Ectodermal cell (in vitro differentiated cells): ENCODE data around the gene C1QTNF1.

Source experiments
- H3K27ac ChIP-seq: 2 replicates; pipeline ENCODE4 v1.7.0; 2013; ENCODE audit warnings: mild to moderate bottlenecking, low read depth, low read length; ENCODE audit not compliant: insufficient read depth, poor library complexity, severe bottlenecking
- H3K27me3 ChIP-seq: 2 replicates; pipeline ENCODE4 v1.7.0; 2013; ENCODE audit warnings: mild to moderate bottlenecking, low read length; ENCODE audit not compliant: insufficient read depth, control insufficient read depth, poor library complexity, severe bottlenecking
- H3K36me3 ChIP-seq: one replicate; pipeline ENCODE4 v1.7.0; 2013; ENCODE audit warnings: low read length; ENCODE audit not compliant: control insufficient read depth, insufficient read depth
- H3K4me1 ChIP-seq: one replicate; pipeline ENCODE4 v1.7.0; 2013; ENCODE audit warnings: low read length; ENCODE audit not compliant: control insufficient read depth, insufficient read depth
- H3K4me3 ChIP-seq: 2 replicates; pipeline ENCODE4 v1.7.0; 2013; ENCODE audit warnings: low read depth, low read length, control low read depth; ENCODE audit not compliant: insufficient read depth
- H3K9me3 ChIP-seq: 2 replicates; pipeline ENCODE4 v1.7.0; 2013; ENCODE audit warnings: mild to moderate bottlenecking, low read length, moderate library complexity; ENCODE audit not compliant: control insufficient read depth
- WGBS, 2 experiments: methylation state at CpG; one replicate each; pipeline ENCODE4 v1.1.7; 2013; ENCODE audit warnings: missing lambda C conversion rate in 2 of 2; 5-methylcytosine and 5-hydroxymethylcytosine counted together

C1QTNF1 gene

DNA sequence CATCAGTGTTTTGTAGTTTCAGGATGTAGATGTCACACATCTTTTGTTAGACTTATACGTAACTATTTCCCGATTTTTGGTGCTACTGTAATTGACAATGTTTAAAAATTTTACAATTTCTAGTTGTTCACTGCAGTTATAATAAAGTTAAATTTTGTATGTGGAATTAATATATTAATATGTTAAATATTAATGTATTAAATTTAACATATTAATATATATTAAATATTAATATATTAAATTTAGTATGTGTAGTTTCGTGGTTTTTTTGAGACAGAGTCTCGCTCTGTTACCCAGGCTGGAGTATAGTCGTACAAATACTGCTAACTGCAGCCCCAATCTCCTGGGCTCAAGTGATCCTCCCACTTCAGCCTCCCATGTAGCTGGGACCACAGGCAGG lies 38.6 kb upstream of the C1QTNF1 start:
- H3K27me3 ChIP-seq, result no peaks in the 10 kb centered on the region
- H3K4me3 ChIP-seq, result no peak overlapping the region
- no peaks in the 10 kb centered on the region for H3K9me3 ChIP-seq
- WGBS, 2 experiments, result 87 to 92% methylated on average over 3 to 5 of the region's 5 CpGs
- no peak overlapping the region for H3K27ac ChIP-seq
- H3K4me1 ChIP-seq, result peaks cover 8% of the 10 kb centered on the region
- no peaks in the 10 kb centered on the region for H3K36me3 ChIP-seq

DNA sequence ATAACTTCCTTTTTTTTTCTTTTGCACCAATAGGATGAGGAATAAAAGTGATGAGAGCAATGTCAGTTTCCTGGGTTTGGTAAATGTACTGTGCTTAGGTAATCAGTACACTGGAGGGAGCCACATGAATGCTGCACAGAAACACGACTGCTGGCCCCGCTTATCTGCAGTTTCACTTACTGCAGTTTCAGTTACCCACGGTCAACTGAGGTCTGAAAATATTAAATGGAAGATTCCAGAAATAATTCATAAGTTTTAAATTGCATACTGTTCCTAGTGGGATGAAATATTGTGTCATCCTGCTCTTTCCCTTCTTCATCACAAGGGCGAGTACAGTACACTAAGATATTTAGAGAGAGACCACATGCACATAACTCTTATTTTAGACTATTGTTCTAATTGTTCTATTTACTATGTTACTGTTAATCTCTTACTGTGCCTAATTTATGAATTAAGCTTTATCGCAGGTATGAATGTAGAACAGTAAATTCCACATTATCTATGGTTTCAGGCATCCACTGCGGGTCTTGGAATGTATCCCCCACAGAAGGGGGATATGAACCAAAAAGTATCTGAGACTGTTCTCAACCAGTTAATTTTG lies 37.8 kb upstream of the C1QTNF1 start:
- no peaks in the 10 kb centered on the region for H3K9me3 ChIP-seq
- no peak overlapping the region for H3K27ac ChIP-seq
- H3K36me3 ChIP-seq, result no peaks in the 10 kb centered on the region
- peaks cover 6% of the 10 kb centered on the region for H3K4me1 ChIP-seq
- 92 to 94% methylated on average over 5 to 6 of the region's 6 CpGs for WGBS, 2 experiments
- H3K27me3 ChIP-seq, result no peaks in the 10 kb centered on the region
- H3K4me3 ChIP-seq, result no peak overlapping the region

GRCh38 chr17:78986649-78987328 lies 37.2 kb upstream of the C1QTNF1 start:
- Histone ChIP-seq H3K27ac (no peak overlapping the region), H3K4me3 (no peak overlapping the region), H3K27me3 (no peaks in the 10 kb centered on the region), H3K36me3 (no peaks in the 10 kb centered on the region), H3K9me3 (no peaks in the 10 kb centered on the region), H3K4me1 (peaks cover 6% of the 10 kb centered on the region)
- WGBS, 2 experiments, result 34 to 36% methylated on average over 15 of the region's 15 CpGs

DNA sequence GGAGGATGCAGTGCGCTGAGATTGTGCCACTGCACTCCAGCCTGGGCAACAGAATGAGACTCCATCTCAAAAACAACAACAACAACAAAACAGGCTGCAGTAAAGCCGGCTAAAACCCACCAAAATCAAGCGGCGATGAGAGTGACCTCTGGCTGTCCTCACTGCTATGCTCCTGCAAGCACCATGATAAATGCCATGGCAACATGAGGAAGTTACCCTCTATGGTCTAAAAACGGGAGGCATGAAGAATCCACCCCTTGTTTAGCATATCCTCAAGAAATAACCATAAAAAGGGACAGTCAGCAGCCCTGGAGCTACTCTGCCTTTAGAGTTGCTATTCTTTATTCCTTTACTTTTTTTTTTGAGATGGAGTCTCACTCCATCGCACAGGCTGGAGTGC lies 35.8 kb upstream of the C1QTNF1 start:
- Histone ChIP-seq H3K9me3 (no peaks in the 10 kb centered on the region), H3K4me1 (peaks cover 6% of the 10 kb centered on the region), H3K27me3 (no peaks in the 10 kb centered on the region), H3K36me3 (no peaks in the 10 kb centered on the region), H3K4me3 (no peak overlapping the region), H3K27ac (no peak overlapping the region)
- 92% methylated on average over 6 of the region's 6 CpGs for WGBS, 2 experiments

DNA sequence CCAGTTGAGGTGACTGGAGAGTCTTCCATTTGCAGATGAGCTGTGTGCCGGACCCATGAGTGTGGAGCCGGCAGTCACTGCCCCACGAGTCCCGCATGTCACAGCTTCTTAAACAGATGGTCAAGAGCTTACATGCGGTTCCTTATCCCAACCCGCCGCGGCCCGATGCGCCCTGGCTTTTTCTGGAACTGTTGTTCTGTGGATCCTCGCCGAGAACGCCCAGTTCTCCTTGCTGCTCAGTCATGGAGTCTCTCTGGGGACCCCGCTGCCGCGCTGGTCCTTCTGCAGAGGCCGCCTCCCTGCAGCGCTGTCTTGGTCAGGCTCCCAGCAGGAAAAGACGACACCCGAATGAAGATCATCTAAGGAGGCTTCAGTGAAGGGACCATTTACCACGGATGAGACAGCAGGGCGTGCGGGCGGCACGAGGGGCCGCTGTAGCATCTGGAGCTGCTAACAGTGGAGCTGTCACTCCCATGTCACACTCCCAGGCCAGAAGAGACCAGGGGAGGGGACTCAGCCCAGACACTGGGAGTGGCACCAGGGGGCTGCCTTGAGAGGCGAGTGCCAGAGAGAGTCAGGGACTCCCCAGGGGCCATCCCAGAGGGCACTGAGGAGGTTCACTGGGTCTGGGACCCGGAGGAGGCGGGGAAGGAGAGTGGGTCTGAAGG lies 33.5 kb upstream of the C1QTNF1 start:
- Histone ChIP-seq H3K27me3 (no peaks in the 10 kb centered on the region), H3K27ac (no peak overlapping the region), H3K9me3 (no peaks in the 10 kb centered on the region), H3K4me1 (peaks cover 6% of the 10 kb centered on the region), H3K4me3 (no peak overlapping the region), H3K36me3 (peaks cover 5% of the 10 kb centered on the region)
- 94 to 95% methylated on average over 29 of the region's 29 CpGs for WGBS, 2 experiments

GRCh38 chr17:78991017-78991738 lies 32.8 kb upstream of the C1QTNF1 start:
- WGBS, 2 experiments, result 95 to 96% methylated on average over 33 of the region's 33 CpGs
- Histone ChIP-seq H3K36me3 (peaks cover 11% of the 10 kb centered on the region), H3K27ac (no peak overlapping the region), H3K4me1 (peaks cover 6% of the 10 kb centered on the region), H3K27me3 (no peaks in the 10 kb centered on the region), H3K9me3 (no peaks in the 10 kb centered on the region), H3K4me3 (no peak overlapping the region)

- Histone ChIP-seq H3K36me3 (peaks cover 18% of the 10 kb centered on the region), H3K4me1 (peaks cover under 1% of the 10 kb centered on the region), H3K27me3 (no peaks in the 10 kb centered on the region), H3K27ac (no peak overlapping the region), H3K9me3 (no peaks in the 10 kb centered on the region), H3K4me3 (no peak overlapping the region)
- 96 to 97% methylated on average over 22 of the region's 22 CpGs for WGBS, 2 experiments
These were observed 31.9 kb upstream of the C1QTNF1 start for GRCh38 chr17:78991906-78992532.

DNA sequence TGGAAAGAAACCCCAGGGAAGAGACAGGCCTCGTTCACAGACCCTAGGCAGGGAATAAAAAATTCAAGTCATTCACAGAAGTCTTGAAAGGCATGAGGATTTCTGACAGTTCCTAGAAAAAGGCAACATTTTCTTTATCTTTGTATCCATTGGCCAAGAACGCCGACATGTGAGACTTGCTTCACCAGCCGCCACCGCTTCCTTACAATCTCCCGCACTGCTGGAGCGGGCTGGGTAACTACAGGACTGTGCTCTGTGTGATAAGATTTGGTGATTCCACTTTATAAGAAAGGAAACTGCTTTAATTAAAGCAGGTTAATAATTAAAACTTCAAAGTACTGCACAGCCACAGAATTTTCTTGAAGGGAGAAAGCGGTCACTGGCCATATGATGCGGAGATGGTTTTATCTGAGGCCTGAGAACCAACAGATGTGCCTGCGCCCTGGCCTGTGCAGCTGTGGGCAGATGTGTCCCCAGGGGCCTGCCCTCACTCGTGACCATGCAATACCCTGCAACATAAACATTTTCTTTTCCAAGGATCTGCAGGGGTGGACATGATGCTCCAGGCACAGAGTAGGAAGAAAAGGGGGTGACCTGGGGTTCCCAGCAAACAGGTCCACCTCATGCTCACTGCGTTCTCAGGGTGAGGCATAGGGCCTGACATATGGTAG lies 31.3 kb upstream of the C1QTNF1 start:
- WGBS, 2 experiments, result 94% methylated on average over 12 of the region's 12 CpGs
- Histone ChIP-seq H3K9me3 (no peaks in the 10 kb centered on the region), H3K27me3 (no peaks in the 10 kb centered on the region), H3K4me3 (no peak overlapping the region), H3K27ac (no peak overlapping the region), H3K36me3 (peaks cover 18% of the 10 kb centered on the region), H3K4me1 (no peaks in the 10 kb centered on the region)

DNA sequence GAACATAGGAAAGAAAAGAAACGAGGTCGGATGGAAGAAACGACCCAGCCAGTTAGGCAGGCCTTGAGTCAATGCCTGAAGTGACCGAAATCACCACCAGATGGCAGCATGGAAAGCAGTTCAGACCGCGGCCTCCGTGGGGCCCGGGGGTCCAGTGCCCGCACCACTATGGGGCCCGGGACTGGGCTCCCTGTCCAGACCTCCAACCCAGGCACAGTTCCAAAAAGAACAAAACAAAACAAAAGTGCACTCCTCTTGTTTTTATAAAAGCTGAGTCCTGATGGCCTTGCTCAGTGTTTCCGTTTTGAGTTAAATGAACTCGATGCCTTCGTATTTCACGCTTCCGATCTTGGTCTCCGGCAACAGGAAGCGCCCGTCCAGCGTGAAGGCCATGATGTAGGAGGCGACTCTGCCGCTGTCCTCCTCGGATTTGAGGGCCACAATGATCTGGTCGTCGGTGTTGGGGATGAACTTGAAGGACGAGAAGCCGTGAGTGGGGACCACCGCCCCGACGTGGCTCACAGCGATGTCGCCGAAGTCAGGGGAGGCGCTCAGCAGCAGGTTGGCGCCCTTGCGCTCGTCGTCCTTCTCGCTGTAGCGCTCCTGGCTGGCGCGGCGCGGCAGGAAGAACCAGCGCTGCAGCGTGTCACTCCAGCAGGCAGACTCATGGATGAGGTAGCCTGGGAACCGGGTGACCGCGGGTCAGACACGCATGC lies 30.6 kb upstream of the C1QTNF1 start:
- Histone ChIP-seq H3K4me1 (no peaks in the 10 kb centered on the region), H3K4me3 (no peak overlapping the region), H3K27ac (no peak overlapping the region), H3K36me3 (peaks cover 18% of the 10 kb centered on the region), H3K27me3 (no peaks in the 10 kb centered on the region), H3K9me3 (no peaks in the 10 kb centered on the region)
- 86 to 87% methylated on average over 49 of the region's 49 CpGs for WGBS, 2 experiments
